Heart left ventricle (tissue), 16 donors: Measurements from ENCODE around the gene AGO3. TPM values are rescaled to one million over a fixed set of nuclear protein-coding genes. Genes with fewer than 3 reads are reported as not detected.

Experiments
- ATAC-seq, 4 donors: fragments of 200-7000 bp; cut with Tn5 transposase; one replicate each; pipeline ENCODE4 v1.9.1; 2020 to 2022; ENCODE audit warnings: moderate library complexity in 4 of 4, mild to moderate bottlenecking in 3 of 4, moderate number of reproducible peaks in 1 of 4
- DNase-seq, 5 donors: peaks; one replicate each; pipeline ENCODE4 v3.0.0-alpha.2; 2020
- H3K27ac ChIP-seq, 12 donors: fragments of 200-600 bp; sonication (generic) in 4 of 12; one replicate each; pipeline versions ENCODE4 v1.5.0 to v1.8.0; 2016 to 2022; ENCODE audit warnings: mild to moderate bottlenecking in 2 of 12
- H3K27me3 ChIP-seq, 9 donors: fragments of 200-600 bp; sonication (generic) in 2 of 9; one replicate each; pipeline versions ENCODE4 v1.5.1 to v1.8.0; 2016 to 2022; ENCODE audit warnings: mild to moderate bottlenecking in 3 of 9
- H3K36me3 ChIP-seq, 9 donors: fragments of 200-600 bp; sonication (generic) in 2 of 9; one replicate each; pipeline versions ENCODE4 v1.5.0 to v1.8.0; 2018 to 2022; ENCODE audit warnings: mild to moderate bottlenecking in 2 of 9
- H3K4me1 ChIP-seq, 12 donors: fragments of 200-600 bp; sonication (generic) in 4 of 12; one replicate each; pipeline versions ENCODE4 v1.5.0 to v1.8.0; 2016 to 2022; ENCODE audit warnings: mild to moderate bottlenecking in 3 of 12
- H3K4me3 ChIP-seq, 12 donors: fragments of 200-600 bp; sonication (generic) in 4 of 12; one replicate each; pipeline versions ENCODE4 v1.5.0 to v1.8.0; 2017 to 2022; ENCODE audit warnings: mild to moderate bottlenecking in 9 of 12, moderate library complexity in 4 of 12
- H3K9me3 ChIP-seq, 12 donors: fragments of 200-600 bp; sonication (generic) in 4 of 12; one replicate each; pipeline versions ENCODE4 v1.5.0 to v1.8.0; 2016 to 2022; ENCODE audit warnings: mild to moderate bottlenecking in 1 of 12
- CTCF ChIP-seq, 12 donors: fragments of 200-600 bp; sonication (generic) in 4 of 12; IDR thresholded peaks; one replicate each; pipeline versions ENCODE4 v1.5.0 to v1.8.0; 2018 to 2022; ENCODE audit warnings: antibody characterized with exemption in 12 of 12, mild to moderate bottlenecking in 5 of 12
- POLR2A ChIP-seq, 2 donors: fragments of 450-650 bp; IDR thresholded peaks; one replicate each; pipeline ENCODE4 v1.6.1; 2017; ENCODE audit warnings: antibody characterized with exemption in 2 of 2, mild to moderate bottlenecking in 2 of 2, moderate library complexity in 2 of 2
- WGBS, 4 donors: extraction: QIAGEN DNeasy Blood & Tissue Kit in 2 of 4; methylation state at CpG; one replicate each; pipeline versions ENCODE4 v1.1.5 to v1.1.7; 2013 to 2018; 5-methylcytosine and 5-hydroxymethylcytosine counted together
- intact Hi-C, 10 donors: fragments of 100-400 bp; cut with DNase I; formaldehyde crosslinking; loops; one replicate each; pipeline versions ENCODE4 v1.11.1 to v1.14.2; 2022
- polyA plus RNA-seq, 2 donors: library from polyadenylated mRNA; stranded (reverse); fragments of 200-250 nt; gene quantifications; one replicate each; pipeline ENCODE4 v1.2.3, GENCODE V29; 2013
- total RNA-seq, 9 donors: library from RNA; depleted of rRNA in 2 of 9; stranded (reverse); fragments of >200 nt in 2 of 9; fragmentation: NEBNext Ultra II Directional in 3 of 9; extraction: Animal tissue kit (Norgen Biotek cat#: 25700) in 3 of 9; gene quantifications; one replicate each; pipeline versions ENCODE4 v1.1.0 to v1.2.4, GENCODE V29; 2016 to 2023
- donor health status: ischemic (EF 13 %, LVEDD 7.1; RV severe dilation, severe dysfunction).
- donor health status: healthy with polysubstance abuse.
- donor health status: DM: no; HTN: yes; CAD: no.
- donor health status: DM: no; HTN: no; CAD: no.
- donor health status: ischemic (EF 25% LVEDD 6.9; RV normal size, moderate dysfunction).
- donor health status: ischemic (EF 25% LVEDD 5.7; RV mildly dilated, moderate dysfunction).
- donor health status: healthy.
- donor health status: DM: yes; HTN: yes; CAD: no.
- donor health status: ischemic (EF 35%, LVEDD 5.7; RV mildly dilated, moderate dysfunction).
- donor health status: nonischemic (EF 11% LVEDD 7.7; RV severe dilation, severe dysfunction).
- donor health status: DM: yes; HTN: yes; CAD: no.
- donor health status: PGD.
- donor health status: ischemic (EF 29% LVEDD 5.4; RV normal size, mild dysfunction).
- donor health status: nonischemic (EF 23%, LVEDD 6.1; RV moderate dilation, normal function).

Gene AGO3
- total and polyA plus RNA-seq, 11 donors, result 2.8 to 18.8 (median 12.2) TPM

- H3K27ac ChIP-seq, result no peak overlapping the region
- H3K27me3 ChIP-seq, result no peaks in the 10 kb centered on the region
- ATAC-seq, result no peak
- TF ChIP-seq POLR2A (IDR thresholded peaks at IDR 0.05) (no peak), CTCF (IDR thresholded peaks at IDR 0.05) (no peak)
- no peak for DNase-seq
- H3K36me3 ChIP-seq, result peaks cover 0 to 38% (median 26%) of the 10 kb centered on the region in 9 donors
- intact Hi-C loops, result no loop called here
- no peaks in the 10 kb centered on the region for H3K9me3 ChIP-seq
- no peak overlapping the region for H3K4me3 ChIP-seq
- peaks cover 0 to 10% (median 4%) of the 10 kb centered on the region in 12 donors for H3K4me1 ChIP-seq
Measured at GRCh38 chr1:35923791-35924221, 7.1 kb upstream of the AGO3 start.

GRCh38 chr1:35924838-35925237 lies 6.1 kb upstream of the AGO3 start:
- Histone ChIP-seq H3K36me3 (peaks cover 0 to 27% (median 15%) of the 10 kb centered on the region in 9 donors), H3K27ac (no peak overlapping the region), H3K9me3 (no peaks in the 10 kb centered on the region), H3K4me3 (no peak overlapping the region), H3K27me3 (no peaks in the 10 kb centered on the region), H3K4me1 (peaks cover 0 to 14% (median 4%) of the 10 kb centered on the region in 12 donors)
- no peak for DNase-seq
- no peak for ATAC-seq
- intact Hi-C loops, result loop anchor here in 1 of 10 donors (5.0 kb wide), 1 partner anchor 38 kb away; no protein-coding TSS in a partner anchor
- 84 to 95% (median 91%) methylated on average over 1 of the region's 1 CpG for WGBS, 4 donors
- TF ChIP-seq POLR2A (IDR thresholded peaks at IDR 0.05), result no peak
- no peak for TF ChIP-seq CTCF (IDR thresholded peaks at IDR 0.05)

- Histone ChIP-seq H3K27me3 (no peaks in the 10 kb centered on the region), H3K9me3 (no peaks in the 10 kb centered on the region), H3K36me3 (peaks cover 0 to 20% (median 8%) of the 10 kb centered on the region in 9 donors), H3K4me3 (no peak overlapping the region), H3K4me1 (peaks cover 0 to 19% (median 6%) of the 10 kb centered on the region in 12 donors), H3K27ac (peak overlapping the region in 3 of 12 donors; percentile 19 to 42 (median 22))
- intact Hi-C loops, result loop anchor here in 1 of 10 donors (5.0 kb wide), 1 partner anchor 38 kb away; no protein-coding TSS in a partner anchor
- TF ChIP-seq CTCF (IDR thresholded peaks at IDR 0.05), result no peak
- TF ChIP-seq POLR2A (IDR thresholded peaks at IDR 0.05), result no peak
- WGBS, 4 donors, result 37 to 45% (median 40%) methylated on average over 4 of the region's 4 CpGs
- ATAC-seq (peak; percentile 30 to 74 (median 60)), DNase-seq (peak in 4 of 5 donors; percentile 52 to 74 (median 58))
Measured at GRCh38 chr1:35925741-35926140, 5.2 kb upstream of the AGO3 start.

- no peaks in the 10 kb centered on the region for H3K9me3 ChIP-seq
- 44 to 56% (median 52%) methylated on average over 3 of the region's 3 CpGs for WGBS, 4 donors
- peaks cover 0 to 9% (median 0%) of the 10 kb centered on the region in 9 donors for H3K36me3 ChIP-seq
- TF ChIP-seq POLR2A (IDR thresholded peaks at IDR 0.05), result no peak
- intact Hi-C loops, result loop anchor here in 1 of 10 donors (5.0 kb wide), 1 partner anchor 40 kb away; no protein-coding TSS in a partner anchor
- H3K27ac ChIP-seq, result no peak overlapping the region
- no peak overlapping the region for H3K4me3 ChIP-seq
- peaks cover 0 to 27% (median 13%) of the 10 kb centered on the region in 12 donors for H3K4me1 ChIP-seq
- no peaks in the 10 kb centered on the region for H3K27me3 ChIP-seq
- DNase-seq (no peak), ATAC-seq (no peak)
Measured at GRCh38 chr1:35927472-35927871, 3.4 kb upstream of the AGO3 start.
